HCT116 (cell line): Measurements from ENCODE around the gene AEBP1. TPM values are rescaled to one million over a fixed set of nuclear protein-coding genes. Genes with fewer than 3 reads are reported as not detected.

ENCODE experiments used
- ATAC-seq: fragments of 200-7000 bp; cut with Tn5 transposase; 2 replicates; pipeline ENCODE4 v1.9.1; 2020; ENCODE audit warnings: mild to moderate bottlenecking, moderate library complexity
- BruUV-seq: library from RNA; stranded (reverse); fragments of 400-500 nt; replicated peaks from 2 replicates; lab custom pipeline; 2021; lab: Mats Ljungman, UMichigan
- CTCF ChIA-PET: fragments of 300-600 bp; sonication (Branson Sonifier 250); formaldehyde crosslinking; loops from one replicate; lab custom pipeline; 2021; ENCODE audit warnings: antibody characterized with exemption; lab: Charles Lee
- POLR2A ChIA-PET: fragments of 300-600, 350-600 bp; sonication (Branson Sonifier 250); formaldehyde crosslinking; loops from one replicate; lab custom pipeline; 2021; ENCODE audit warnings: antibody characterized with exemption; lab: Charles Lee
- RAD21 ChIA-PET, 2 experiments: fragments of 300-600 bp; sonication (Branson Sonifier 250); formaldehyde crosslinking; loops; one replicate each; lab custom pipeline; 2023; ENCODE audit warnings: low total read pairs in 2 of 2; ENCODE audit not compliant: uncharacterized antibody in 2 of 2, unreplicated experiment in 2 of 2, low non-redundant PET in 1 of 2; lab: Charles Lee
- DNase-seq: peaks from one replicate; pipeline ENCODE4 v3.0.0-alpha.2; 2010; ENCODE audit warnings: low read depth, low spot score
- H2AFZ ChIP-seq: fragments of 200-600 bp; shearing (Covaris generic), sonication (generic); 2 replicates; pipeline ENCODE4 v1.6.1; 2017; ENCODE audit warnings: low read depth, mixed run types, mixed read lengths, antibody characterized with exemption, low read length; ENCODE audit not compliant: poor library complexity, severe bottlenecking
- H3K27ac ChIP-seq: 2 replicates; pipeline ENCODE4 v1.5.1; 2012; ENCODE audit warnings: low read depth, low read length
- H3K27me3 ChIP-seq: fragments of 200-600 bp; sonication (generic); 2 replicates; pipeline ENCODE4 v1.6.1; 2016; ENCODE audit warnings: mixed run types, low read length, mixed read lengths; ENCODE audit not compliant: insufficient read depth
- H3K36me3 ChIP-seq, 2 experiments: fragments of 200-500 bp in 1 of 2; fragments of 200-600 bp in 1 of 2; sonication (Bioruptor generic) in 1 of 2; sonication (generic) in 1 of 2; 2 replicates each; pipeline versions ENCODE4 v1.5.1 to v1.6.1; 2014 to 2016; ENCODE audit warnings: low read length in 2 of 2, inconsistent platforms in 1 of 2, mixed read lengths in 1 of 2, mixed run types in 1 of 2; ENCODE audit not compliant: insufficient read depth in 2 of 2, control insufficient read depth in 1 of 2
- H3K4me1 ChIP-seq, 2 experiments: fragments of 200-600 bp in 1 of 2; sonication (generic) in 1 of 2; 2 replicates each; pipeline versions ENCODE4 v1.5.1 to v1.6.1; 2012 to 2017; ENCODE audit warnings: low read length in 2 of 2, inconsistent platforms in 1 of 2, mild to moderate bottlenecking in 1 of 2, mixed read lengths in 1 of 2, mixed run types in 1 of 2, moderate library complexity in 1 of 2; ENCODE audit not compliant: insufficient read depth in 2 of 2, control insufficient read depth in 1 of 2
- H3K4me2 ChIP-seq: fragments of 200-600 bp; sonication (generic); 2 replicates; pipeline ENCODE4 v1.6.1; 2017; ENCODE audit warnings: mixed run types, low read length, mixed read lengths
- H3K4me3 ChIP-seq, 2 experiments: fragments of 200-600 bp in 1 of 2; sonication (generic) in 1 of 2; replicated peaks in 1 of 2; 2 replicates each; pipeline ENCODE4 v1.5.1; 2011 to 2016; ENCODE audit warnings: low read length in 2 of 2, control low read depth in 1 of 2, low read depth in 1 of 2, mild to moderate bottlenecking in 1 of 2, mixed read lengths in 1 of 2, mixed run types in 1 of 2
- H3K79me2 ChIP-seq: fragments of 200-600 bp; sonication (generic); 2 replicates; pipeline ENCODE4 v1.6.1; 2017; ENCODE audit warnings: mild to moderate bottlenecking, mixed run types, low read length, moderate library complexity, mixed read lengths; ENCODE audit not compliant: insufficient read depth
- H3K9ac ChIP-seq: fragments of 200-600 bp; sonication (generic); 2 replicates; pipeline ENCODE4 v1.6.1; 2016; ENCODE audit warnings: low read length, mixed read lengths
- H3K9me2 ChIP-seq: fragments of 200-600 bp; sonication (generic), shearing (Covaris generic); 2 replicates; pipeline ENCODE4 v1.6.1; 2017; ENCODE audit warnings: mixed run types, mild to moderate bottlenecking, moderate library complexity; ENCODE audit not compliant: insufficient read depth
- H3K9me3 ChIP-seq, 2 experiments: fragments of 200-500 bp in 1 of 2; fragments of 200-600 bp in 1 of 2; sonication (Bioruptor generic) in 1 of 2; sonication (generic) in 1 of 2; 2 replicates each; pipeline ENCODE4 v1.6.1; 2014 to 2017; ENCODE audit warnings: low read length in 2 of 2, mixed read lengths in 2 of 2, inconsistent platforms in 1 of 2, low read depth in 1 of 2, mild to moderate bottlenecking in 1 of 2, mixed run types in 1 of 2, moderate library complexity in 1 of 2; ENCODE audit not compliant: control insufficient read depth in 1 of 2, insufficient read depth in 1 of 2
- H4K20me1 ChIP-seq: fragments of 200-600 bp; sonication (generic), shearing (Covaris generic); 2 replicates; pipeline ENCODE4 v1.6.1; 2017; ENCODE audit warnings: mixed run types, mild to moderate bottlenecking, moderate library complexity; ENCODE audit not compliant: insufficient read depth
- ATF3 ChIP-seq: IDR thresholded peaks from 2 replicates; pipeline ENCODE4 v1.6.1; 2012
- CTCF ChIP-seq, 3 experiments: fragments of 200-600 bp in 1 of 3; sonication (generic) in 1 of 3; IDR thresholded peaks in 2 of 3; conservative IDR thresholded peaks in 1 of 3; 2 replicates each; pipeline ENCODE4 v1.5.1; 2012 to 2017; ENCODE audit warnings: low read depth in 2 of 3, low read length in 2 of 3, antibody characterized with exemption in 1 of 3, borderline replicate concordance in 1 of 3, control low read depth in 1 of 3, mild to moderate bottlenecking in 1 of 3, mixed read lengths in 1 of 3, mixed run types in 1 of 3, moderate library complexity in 1 of 3; ENCODE audit not compliant: insufficient read depth in 1 of 3
- ELF1 ChIP-seq: IDR thresholded peaks from 2 replicates; pipeline ENCODE4 v1.6.1; 2012; ENCODE audit warnings: low read depth, borderline replicate concordance
- EZH2 ChIP-seq: fragments of 200-600 bp; sonication (generic); IDR thresholded peaks from 2 replicates; pipeline ENCODE4 v1.6.1; 2017; ENCODE audit warnings: antibody characterized with exemption, mixed run types
- EZH2phosphoT487 ChIP-seq: fragments of 200-600 bp; IDR thresholded peaks from 2 replicates; pipeline ENCODE4 v1.6.1; 2018; ENCODE audit warnings: antibody characterized with exemption, borderline replicate concordance
- FOSL1 ChIP-seq: IDR thresholded peaks from 2 replicates; pipeline ENCODE4 v1.6.1; 2012; ENCODE audit warnings: low read depth
- JUND ChIP-seq: IDR thresholded peaks from 2 replicates; pipeline ENCODE4 v1.6.1; 2012
- MAX ChIP-seq: IDR thresholded peaks from 2 replicates; pipeline ENCODE4 v1.6.1; 2012
- POLR2A ChIP-seq: IDR thresholded peaks from 2 replicates; pipeline ENCODE4 v1.7.0; 2011; ENCODE audit warnings: borderline replicate concordance; ENCODE audit not compliant: insufficient read depth, insufficient read length; ENCODE audit errors: extremely low read depth
- POLR2AphosphoS5 ChIP-seq: IDR thresholded peaks from 2 replicates; pipeline ENCODE4 v1.6.1; 2011; ENCODE audit warnings: mild to moderate bottlenecking, low read depth, low read length, moderate library complexity
- RAD21 ChIP-seq: IDR thresholded peaks from 2 replicates; pipeline ENCODE4 v1.6.1; 2012; ENCODE audit warnings: low read depth, mild to moderate bottlenecking
- SP1 ChIP-seq: IDR thresholded peaks from 2 replicates; pipeline ENCODE4 v1.6.1; 2012; ENCODE audit warnings: low read depth
- TCF7L2 ChIP-seq: IDR thresholded peaks from 2 replicates; pipeline ENCODE4 v1.7.0; 2011; ENCODE audit warnings: borderline replicate concordance, inconsistent platforms; ENCODE audit not compliant: insufficient read depth, insufficient read length; ENCODE audit errors: extremely low read depth
- YY1 ChIP-seq: IDR thresholded peaks from 2 replicates; pipeline ENCODE4 v1.6.1; 2011; ENCODE audit warnings: low read length, low read depth, moderate library complexity, mild to moderate bottlenecking; ENCODE audit not compliant: insufficient replicate concordance; ENCODE audit errors: extremely low read depth
- ZFX ChIP-seq: fragments of 450-650 bp; IDR thresholded peaks from 2 replicates; pipeline ENCODE4 v1.6.1; 2017
- ZNF274 ChIP-seq: fragments of 200-500 bp; sonication (Bioruptor generic); IDR thresholded peaks from 2 replicates; pipeline ENCODE4 v1.6.1; 2014; ENCODE audit warnings: mild to moderate bottlenecking, low read depth, low read length, inconsistent platforms
- intact Hi-C: fragments of 100-400 bp; cut with micrococcal nuclease; formaldehyde crosslinking; loops from 2 replicates; pipeline ENCODE4 v1.10.0; 2022
- total RNA-seq: library from RNA; stranded (reverse); gene quantifications from one replicate; pipeline ENCODE4 v1.2.1, GENCODE V29; 2021; ENCODE audit not compliant: unreplicated experiment

Gene AEBP1
- total RNA-seq, 1 experiment from 2014 or later = 0.49 TPM

- peaks cover 14% of the 10 kb centered on the region for H3K79me2 ChIP-seq
- peaks cover 17 to 27% of the 10 kb centered on the region in 2 experiments; a peak in 3 of 4 replicates for H3K36me3 ChIP-seq
- no peaks in the 10 kb centered on the region for H3K27me3 ChIP-seq
- ChIA-PET POLR2A (interaction anchor here (0.6 kb wide), 1 partner anchor 11 kb away, joined by 3 read pairs; no protein-coding TSS in a partner anchor), RAD21 (no interaction called here)
- no peak overlapping the region for H3K9ac ChIP-seq
- TF ChIP-seq JUND (no peak), ATF3 (no peak), RAD21 (no peak), ELF1 (no peak)
- TF ChIP-seq, all 23 proteins: peak for 0
- Histone ChIP-seq H4K20me1 (no peaks in the 10 kb centered on the region), H3K4me1 (peaks cover 12 to 18% of the 10 kb centered on the region in 2 experiments; a peak in 3 of 4 replicates), H3K4me3 (no peak overlapping the region), H3K9me2 (no peaks in the 10 kb centered on the region), H3K4me2 (no peak overlapping the region), H2AFZ (no peak overlapping the region), H3K9me3 (no peaks in the 10 kb centered on the region), H3K27ac (no peak overlapping the region; the same call in 1 of the 2 replicates)
- CTCF ChIA-PET = no interaction called here
- no peak for ATAC-seq
- no TSS peak for BruUV-seq
- intact Hi-C loops = loop anchor here (5.0 kb wide), 2 partner anchors 42 to 227 kb away; partner anchors contain the start of gene POLD2
- DNase-seq = no peak
Observed at GRCh38 chr7:44080118-44080517, 24.0 kb upstream of the AEBP1 start.

- POLR2A ChIA-PET = interaction anchor here (0.9 to 1.2 kb wide), 3 partner anchors 15 to 115 kb away, joined by 3 to 6 read pairs (median 5); partner anchors contain the start of genes DBNL and PGAM2
- Histone ChIP-seq H3K36me3 (peaks cover 17 to 27% of the 10 kb centered on the region in 2 experiments; a peak in 3 of 4 replicates), H3K4me2 (peak overlapping the region; percentile 83), H3K4me3 (peak overlapping the region; percentile 56 to 96), H3K9me2 (no peaks in the 10 kb centered on the region), H4K20me1 (no peaks in the 10 kb centered on the region), H3K27ac (peak overlapping the region; percentile 99), H3K27me3 (no peaks in the 10 kb centered on the region), H3K9ac (peak overlapping the region; percentile 94), H3K9me3 (no peaks in the 10 kb centered on the region), H3K4me1 (peaks cover 12 to 22% of the 10 kb centered on the region in 2 experiments; a peak in 3 of 4 replicates), H3K79me2 (peaks cover 14% of the 10 kb centered on the region), H2AFZ (no peak overlapping the region)
- BruUV-seq = no TSS peak
- intact Hi-C loops = loop anchor here (5.0 kb wide), 2 partner anchors 42 to 227 kb away; partner anchors contain the start of gene POLD2
- TF ChIP-seq MAX (no peak), SP1 (no peak), POLR2AphosphoS5 (no peak), CTCF (IDR thresholded peaks at IDR 0.05 in 2 of 3, conservative IDR thresholded peaks at IDR 0.05 in 1 of 3; ENCODE audit: borderline replicate concordance in 1 of 3, insufficient read depth in 1 of 3, low read depth in 2 of 3, low read length in 2 of 3) (no peak), TCF7L2 (no peak), YY1 (no peak), JUND (no peak), EZH2phosphoT487 (no peak), FOSL1 (no peak), ATF3 (no peak), ZFX (no peak), ELF1 (no peak), EZH2 (no peak), POLR2A (no peak), ZNF274 (no peak)
- CTCF ChIA-PET = interaction anchor here (1.4 kb wide), 1 partner anchor 8 kb away, joined by 8 read pairs; no protein-coding TSS in a partner anchor
- ATAC-seq = no peak
- no peak for DNase-seq
- RAD21 ChIA-PET = no interaction called here
Observed at GRCh38 chr7:44080686-44081265, 23.4 kb upstream of the AEBP1 start.
